ENCODE data around the gene CDH20. TPM values are rescaled to one million over a fixed set of nuclear protein-coding genes. Genes with fewer than 3 reads are reported as not detected.
A peak's percentile ranks its signal among the peaks of the same experiment; 100 is the strongest.

Gene CDH20
- total RNA-seq (2014; rRNA removed; shearing (Covaris generic)) = 0.05 TPM in 1 of 2 replicates, not detected in the other
- 0.03 TPM in 1 of 2 replicates, not detected in the other for polyA plus RNA-seq (2015; cell fraction: cytosol; rRNA removed)
- 0.06 TPM in 1 of 2 replicates, not detected in the other for polyA plus RNA-seq (2015; cell fraction: nucleus; rRNA removed)

DNA sequence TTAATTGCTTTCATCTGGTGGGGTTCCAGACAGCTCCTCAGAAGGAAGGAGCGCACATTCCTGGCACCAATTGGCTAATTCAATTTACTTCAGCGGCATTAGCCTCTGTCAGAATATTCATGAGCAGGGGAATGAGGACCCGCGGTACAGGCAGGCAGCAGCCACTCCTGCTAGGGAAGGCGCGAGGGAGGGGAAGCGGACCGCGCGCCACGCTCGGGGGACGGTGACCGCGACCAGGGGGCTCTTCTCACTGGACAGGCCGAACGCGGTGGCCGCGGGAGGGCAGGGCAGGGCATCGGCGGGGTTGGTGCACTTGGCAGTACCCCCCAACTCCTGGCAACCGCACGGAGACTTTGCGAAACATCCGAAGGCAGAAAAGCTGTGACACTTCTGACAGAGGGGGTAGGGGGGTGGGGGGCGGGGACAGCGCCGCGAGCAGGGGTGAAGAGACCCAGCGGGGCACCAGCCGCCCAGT, at the start of gene CDH20:
Gene CDH20, plus strand, starts transcription at position 160 of the 475 bp plus-strand sequence.
- no peak for DNase-seq (ENCODE audit: low read depth)

DNA sequence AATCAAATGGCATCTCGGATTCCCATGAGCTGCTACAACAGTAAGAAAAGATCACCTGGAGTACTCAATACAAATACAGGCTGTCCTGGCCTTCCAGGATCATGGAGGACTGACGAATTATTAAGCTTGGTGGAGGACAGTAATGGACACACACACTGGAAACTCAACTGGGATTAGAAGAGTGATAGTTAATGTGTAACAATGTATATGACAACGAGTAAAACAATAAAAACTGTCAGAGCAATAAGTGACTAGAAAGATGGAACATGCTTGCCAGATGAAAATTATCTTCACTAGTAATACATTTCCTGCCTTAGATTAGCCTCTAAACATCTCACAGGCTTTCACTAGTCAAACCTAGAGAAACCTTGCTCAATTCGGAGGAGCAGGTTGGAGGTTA, 49.2 kb upstream of the CDH20 start:
- DNase-seq (ENCODE audit: low read depth) = no peak

DNA sequence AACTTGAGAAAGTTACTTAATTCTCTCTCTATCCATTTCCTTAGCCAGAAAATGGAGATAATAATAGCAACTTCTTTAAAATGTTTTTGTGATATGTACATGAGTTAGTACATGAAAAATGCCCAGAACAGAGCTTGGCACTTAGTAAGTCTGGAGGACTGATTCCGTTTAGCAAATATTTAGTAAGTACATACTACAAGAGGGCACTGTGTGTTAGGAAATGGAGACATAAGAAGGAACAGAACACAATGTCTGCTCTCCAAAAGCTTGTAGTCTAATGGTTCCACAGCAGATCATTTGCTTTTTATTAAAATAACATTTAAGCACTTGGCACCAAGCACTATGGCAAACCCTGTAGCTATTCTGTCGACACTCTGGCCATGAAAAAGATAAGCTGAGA, 47.5 kb upstream of the CDH20 start:
- DNase-seq (ENCODE audit: low read depth) = no peak

DNA sequence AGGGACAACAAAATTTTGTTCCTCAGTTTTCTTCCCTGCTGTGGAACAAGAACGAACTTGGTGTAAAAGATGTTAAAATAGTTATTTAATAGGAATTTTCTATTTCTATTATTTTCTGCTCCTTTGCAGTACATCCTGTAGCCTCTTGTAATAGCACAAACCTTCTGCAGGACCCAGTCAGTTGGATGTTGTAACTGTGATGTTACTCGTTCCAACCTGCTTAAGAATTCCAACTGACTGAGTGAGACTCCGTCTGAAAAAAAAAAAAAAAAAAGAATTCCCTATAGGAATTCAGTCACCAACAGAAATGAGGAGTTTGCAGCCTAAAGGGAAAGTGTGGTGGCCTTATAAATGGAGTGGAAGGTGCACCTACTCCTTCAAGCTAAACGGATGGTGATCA, 46.4 kb upstream of the CDH20 start:
- no peak for DNase-seq (ENCODE audit: low read depth)

DNA sequence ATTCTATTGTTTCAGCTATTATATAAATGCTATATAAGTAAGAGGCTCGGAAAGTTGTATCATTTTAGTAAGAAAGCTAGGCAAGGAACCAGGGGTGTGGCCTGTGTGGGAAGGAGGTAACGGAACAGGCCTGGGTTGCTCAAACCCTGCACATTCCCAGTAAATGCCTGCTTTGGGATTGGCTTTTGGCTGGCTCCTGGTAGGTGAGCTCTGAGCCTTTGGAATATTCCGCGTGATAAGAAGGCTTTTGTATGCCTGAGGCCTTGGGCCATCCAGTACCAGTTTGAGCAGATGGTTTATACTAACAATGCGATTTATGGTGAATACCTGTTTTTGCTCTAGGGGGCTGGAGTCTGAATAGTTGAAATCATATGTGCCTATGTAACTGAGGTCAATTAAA, 42.6 kb upstream of the CDH20 start:
- no peak for DNase-seq (ENCODE audit: low read depth)

DNA sequence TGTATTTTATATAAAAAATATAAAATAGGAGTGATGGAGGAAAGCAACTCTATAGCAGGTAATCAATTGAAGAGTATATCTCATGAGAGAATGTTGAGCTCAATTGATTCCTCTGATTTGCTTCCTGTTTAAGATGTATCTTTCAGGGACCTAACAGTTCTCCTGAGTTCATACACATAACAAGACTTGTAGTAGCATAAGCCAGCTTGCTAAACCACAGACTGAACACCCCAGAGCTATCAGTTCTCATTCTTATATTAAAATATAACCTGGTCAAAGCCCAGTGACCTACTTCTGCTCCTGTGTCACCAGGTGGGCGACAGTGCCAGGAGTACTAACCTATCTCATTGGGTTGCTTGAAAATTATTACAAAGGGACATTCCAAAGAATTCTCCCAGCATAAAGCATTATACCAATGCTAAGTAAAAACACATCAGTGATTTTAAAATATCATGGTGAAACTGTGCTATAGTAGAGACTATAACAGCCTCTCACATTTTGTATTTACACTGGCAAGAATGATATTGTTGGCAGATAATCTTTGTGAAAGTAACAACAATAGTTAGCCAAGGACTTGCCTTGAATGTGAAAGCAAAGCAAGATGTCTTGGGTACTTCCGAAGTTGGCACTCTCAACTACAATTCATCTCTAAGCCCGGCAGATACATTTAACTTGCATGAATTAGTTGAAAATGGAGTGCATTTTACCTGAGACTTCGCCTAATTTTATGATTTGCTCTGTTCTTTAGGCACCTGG, 40.8 kb upstream of the CDH20 start:
- DNase-seq (ENCODE audit: low read depth) = no peak

DNA sequence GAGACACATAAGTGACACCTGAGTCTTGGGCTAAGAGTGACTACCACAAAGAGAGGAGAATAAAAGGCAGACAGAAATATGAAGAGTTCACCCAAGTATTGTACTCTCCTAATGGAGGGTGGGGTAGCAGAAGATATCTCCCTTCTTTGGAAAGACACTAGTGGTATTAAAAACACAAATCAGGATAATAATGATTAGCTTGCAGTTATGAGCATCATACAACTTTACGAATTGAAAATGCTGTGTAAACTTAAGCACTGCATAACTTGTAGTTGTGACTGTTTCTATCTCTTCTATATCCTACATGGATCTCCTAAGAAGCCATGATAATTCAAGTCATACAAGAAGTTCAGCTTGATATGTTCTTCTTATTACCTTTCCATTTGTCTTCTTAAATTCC, 38.1 kb upstream of the CDH20 start:
- DNase-seq (ENCODE audit: low read depth) = no peak

DNA sequence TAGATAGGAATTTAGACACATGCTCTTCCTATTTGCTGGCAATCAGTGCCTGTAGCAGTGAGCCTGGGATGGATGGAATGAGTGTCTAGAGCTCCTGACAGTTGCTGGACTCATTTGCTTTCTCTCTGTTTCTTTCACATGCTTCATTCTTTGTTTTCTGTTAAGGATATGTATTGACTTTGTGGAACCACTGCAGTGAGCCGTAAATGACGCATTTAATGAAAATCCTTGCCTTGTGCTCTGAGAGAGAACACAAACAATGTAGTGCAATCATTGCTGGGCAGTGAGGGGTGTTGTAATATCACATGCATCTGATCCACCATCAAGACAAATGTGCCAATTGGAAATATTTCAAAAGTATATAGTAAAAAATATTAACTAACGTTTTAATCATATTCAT, 25.2 kb upstream of the CDH20 start:
- peak; percentile 7 for DNase-seq (ENCODE audit: low read depth)

DNA sequence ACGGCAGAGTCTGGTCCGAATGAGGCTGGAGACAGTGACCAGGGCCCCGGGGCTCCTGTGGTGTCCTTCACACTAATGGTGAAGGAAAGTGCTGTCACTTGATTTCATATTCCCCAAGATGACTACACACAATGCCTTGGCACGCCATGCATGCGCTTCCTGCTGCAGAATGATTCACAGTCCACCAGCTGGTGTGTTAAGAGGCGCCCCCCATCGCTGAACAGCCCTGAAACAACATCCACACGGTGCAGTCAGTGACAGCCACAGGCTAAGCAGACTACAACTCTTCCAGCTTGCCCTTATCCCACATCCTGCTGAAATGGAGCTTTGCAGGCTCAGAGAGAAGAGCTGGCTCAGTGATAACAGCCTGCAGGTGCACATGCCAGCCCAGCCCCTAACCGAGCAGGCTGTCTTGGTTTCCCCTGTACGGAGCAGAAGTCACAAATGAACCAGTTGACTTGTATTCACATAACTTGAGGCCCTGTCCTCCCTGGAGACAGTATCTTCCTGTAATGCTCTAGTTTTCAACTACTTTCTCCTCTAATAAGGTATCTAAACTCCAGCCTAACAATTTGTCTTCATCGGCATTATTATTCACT, 24.3 kb upstream of the CDH20 start:
- DNase-seq (ENCODE audit: low read depth) = peak; percentile 79

DNA sequence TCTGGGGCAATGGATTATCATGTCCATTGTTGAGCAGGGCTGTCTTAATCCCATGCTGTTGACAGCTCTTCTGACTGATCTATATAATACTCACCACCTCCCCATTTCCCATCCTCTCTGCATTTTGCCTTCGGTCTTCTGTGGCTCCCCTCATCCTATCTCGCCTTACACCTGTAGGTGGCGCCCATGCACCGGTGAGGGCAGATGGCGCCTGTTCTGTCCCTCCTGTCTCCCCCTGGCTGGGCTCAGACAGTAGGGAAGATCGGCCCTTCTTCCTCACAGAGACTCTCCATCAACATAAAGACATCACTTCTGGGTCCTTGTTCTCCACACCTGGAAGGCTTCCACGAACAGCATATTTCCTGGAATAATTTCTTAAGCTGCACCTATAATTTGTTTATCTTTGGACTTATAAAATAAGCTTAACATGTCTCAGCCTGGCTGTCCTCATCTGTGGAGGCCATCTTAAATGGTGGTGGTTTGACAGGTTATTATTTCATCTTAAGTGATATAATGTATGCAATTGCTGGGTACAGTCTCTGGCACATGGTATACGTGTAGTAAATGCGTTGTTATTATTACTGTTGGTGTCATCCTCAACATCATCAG, 10.9 kb upstream of the CDH20 start:
- peak; percentile 63 for DNase-seq (ENCODE audit: low read depth)

DNA sequence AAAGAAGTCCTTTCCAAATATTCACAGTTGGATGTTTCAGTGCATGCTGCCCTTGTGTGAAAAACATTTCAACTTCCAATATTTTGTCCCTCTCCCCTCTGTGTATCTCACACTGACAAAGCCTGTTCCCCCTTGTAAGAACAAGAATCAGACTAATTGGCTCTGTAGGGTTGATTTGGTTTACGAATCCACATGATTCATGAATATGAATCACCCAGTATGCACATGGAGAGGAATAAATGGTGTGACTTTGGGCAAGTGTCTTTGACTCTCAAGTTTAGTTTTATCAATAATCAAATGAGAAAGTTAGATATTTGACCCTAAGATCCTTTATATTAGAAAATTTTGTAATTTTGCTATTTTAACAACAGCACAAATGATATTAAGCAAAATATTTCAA, 9.3 kb upstream of the CDH20 start:
- no peak for DNase-seq (ENCODE audit: low read depth)

DNA sequence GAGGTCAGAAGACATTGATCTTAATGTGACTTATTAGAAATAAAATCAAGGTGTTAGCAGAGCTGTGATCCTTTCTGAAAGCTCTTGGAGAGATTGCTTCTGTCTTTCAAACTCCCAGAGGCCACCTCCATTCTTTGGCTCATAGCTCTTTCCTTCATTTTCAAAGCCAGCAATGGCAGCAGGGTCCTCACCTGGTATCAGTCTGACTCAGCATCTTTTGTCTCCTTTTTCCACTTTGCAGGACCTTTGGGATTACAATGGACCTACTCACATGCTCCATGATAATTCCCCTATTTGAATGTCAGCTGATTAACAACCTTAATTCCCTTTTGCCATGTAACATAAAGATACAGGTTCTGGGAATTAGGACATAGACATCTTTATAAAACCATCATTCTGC, 6.8 kb upstream of the CDH20 start:
- no peak for DNase-seq (ENCODE audit: low read depth)

DNA sequence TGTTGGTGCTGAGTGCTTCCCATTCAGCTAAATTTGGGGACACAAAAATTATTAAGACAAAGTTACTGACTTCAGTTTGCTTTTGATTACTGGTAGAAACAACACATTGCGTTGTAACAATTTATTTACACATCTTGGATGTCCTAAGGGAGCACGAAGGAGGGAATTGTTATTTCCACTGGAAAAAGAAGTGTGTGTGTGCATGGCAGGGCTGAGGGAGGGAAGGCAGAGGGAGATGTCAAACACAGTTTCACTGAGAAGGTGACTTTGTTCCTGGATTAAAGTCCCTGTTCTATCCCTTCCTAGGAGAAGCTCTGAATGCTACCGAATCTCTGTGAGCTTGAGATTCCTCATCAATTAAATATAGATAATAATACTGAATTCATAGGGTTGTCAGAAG, 3.8 kb upstream of the CDH20 start:
- DNase-seq (ENCODE audit: low read depth) = no peak

DNA sequence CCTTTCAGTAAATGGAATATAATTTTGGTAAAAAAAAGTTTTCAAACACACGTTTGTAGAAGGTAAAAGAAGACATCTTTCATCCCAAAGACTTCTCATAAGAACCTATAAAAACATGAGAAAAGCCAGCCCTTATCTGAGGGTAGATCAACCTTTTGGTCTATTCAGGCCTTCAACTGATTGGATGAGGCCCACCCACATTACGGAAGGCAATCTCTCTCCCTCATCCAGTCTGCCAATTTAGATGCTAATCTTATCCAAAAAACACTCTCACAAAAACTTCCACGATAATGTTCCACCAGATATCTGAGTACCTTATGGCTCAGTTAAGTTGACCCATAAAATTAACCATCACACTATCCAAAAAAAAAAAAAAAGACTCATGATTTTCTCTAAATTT, 2.2 kb upstream of the CDH20 start:
- no peak for DNase-seq (ENCODE audit: low read depth)

DNA sequence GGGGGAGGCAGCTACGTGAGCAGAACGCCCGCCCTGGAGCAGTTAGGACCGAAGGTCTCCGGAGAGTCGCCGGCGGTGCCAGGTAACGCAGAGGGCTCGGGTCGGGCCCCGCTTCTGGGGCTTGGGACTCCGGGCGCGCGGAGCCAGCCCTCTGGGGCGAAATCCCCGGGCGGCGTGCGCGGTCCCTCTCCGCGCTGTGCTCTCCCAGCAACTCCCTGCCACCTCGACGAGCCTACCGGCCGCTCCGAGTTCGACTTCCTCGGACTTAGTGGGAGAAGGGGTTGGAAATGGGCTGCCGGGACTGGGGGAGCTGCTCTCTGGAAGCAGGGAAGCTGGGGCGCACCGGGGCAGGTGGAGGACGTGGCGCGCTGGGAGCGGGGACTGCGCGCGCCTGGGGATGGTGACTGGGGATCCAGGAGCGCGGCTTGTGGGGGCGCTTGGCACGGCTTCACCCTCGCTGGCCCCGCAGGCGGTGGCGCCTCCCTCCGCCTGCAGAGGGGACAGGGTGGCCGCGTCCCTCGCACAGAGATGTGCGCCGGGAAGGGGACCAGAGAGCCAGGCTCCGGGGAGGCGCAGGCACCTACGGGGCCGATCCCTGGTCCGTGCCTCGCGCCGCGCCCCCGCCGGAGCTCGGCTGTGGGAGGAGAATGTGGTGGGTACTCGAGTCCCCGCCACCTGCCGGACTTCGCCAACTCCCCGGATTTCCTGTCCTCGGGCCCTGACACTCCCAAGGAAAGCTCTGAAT, 688 bp downstream of the CDH20 start:
- DNase-seq (ENCODE audit: low read depth) = no peak

DNA sequence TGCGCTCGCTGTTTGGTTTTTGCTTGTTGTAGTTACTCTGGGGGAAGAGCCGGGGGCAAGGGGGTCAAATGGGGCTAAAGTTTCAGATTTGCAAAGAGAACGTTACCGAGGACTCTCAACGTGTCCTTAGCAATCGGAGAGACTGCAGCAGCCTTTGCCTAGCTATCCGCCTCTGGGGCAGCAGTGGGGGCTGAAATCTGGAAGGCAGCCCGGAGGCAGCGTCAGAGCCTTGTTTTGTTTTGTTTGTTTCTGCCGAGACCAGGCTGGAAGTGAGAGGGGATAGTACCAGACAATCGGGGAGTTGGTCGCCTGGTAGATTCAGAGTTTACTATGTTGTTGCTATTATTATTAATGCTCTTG, 1.2 kb downstream of the CDH20 start:
- DNase-seq (ENCODE audit: low read depth) = no peak

DNA sequence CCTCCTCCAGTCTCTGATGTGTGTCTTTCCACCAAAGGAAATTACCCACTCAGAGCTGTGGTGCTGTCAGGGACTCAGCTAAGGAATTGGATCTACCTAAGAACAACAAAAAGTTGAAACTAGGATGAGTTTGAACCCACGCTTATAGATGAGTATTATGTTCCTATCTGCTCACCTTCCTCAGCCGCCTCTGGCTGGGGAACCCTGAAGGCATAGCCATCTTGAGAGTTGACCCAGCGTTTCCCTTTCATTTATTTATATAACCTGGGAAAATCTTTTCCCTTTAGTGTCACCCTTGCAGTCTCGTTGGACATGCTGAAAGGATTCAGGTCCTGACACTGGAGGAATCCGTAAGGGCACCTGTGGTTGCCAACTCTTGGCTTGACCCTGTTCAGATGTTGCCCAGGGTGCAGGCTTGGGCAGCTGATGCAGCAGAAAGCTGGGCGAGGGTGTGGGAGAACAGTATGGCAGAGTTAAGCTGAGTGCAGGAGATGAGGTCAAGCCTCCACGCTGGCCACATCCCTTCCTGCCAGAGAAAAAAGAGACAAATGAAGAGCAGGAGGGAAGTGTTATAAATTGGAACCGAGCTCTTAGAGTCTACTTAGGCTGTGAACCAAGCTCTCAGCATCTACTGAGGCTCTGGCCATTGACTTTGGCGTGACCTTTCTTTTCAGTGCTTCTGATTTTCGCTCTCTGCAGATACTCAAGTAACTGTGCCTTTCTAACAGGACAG, 1.9 kb downstream of the CDH20 start:
- no peak for DNase-seq (ENCODE audit: low read depth)

DNA sequence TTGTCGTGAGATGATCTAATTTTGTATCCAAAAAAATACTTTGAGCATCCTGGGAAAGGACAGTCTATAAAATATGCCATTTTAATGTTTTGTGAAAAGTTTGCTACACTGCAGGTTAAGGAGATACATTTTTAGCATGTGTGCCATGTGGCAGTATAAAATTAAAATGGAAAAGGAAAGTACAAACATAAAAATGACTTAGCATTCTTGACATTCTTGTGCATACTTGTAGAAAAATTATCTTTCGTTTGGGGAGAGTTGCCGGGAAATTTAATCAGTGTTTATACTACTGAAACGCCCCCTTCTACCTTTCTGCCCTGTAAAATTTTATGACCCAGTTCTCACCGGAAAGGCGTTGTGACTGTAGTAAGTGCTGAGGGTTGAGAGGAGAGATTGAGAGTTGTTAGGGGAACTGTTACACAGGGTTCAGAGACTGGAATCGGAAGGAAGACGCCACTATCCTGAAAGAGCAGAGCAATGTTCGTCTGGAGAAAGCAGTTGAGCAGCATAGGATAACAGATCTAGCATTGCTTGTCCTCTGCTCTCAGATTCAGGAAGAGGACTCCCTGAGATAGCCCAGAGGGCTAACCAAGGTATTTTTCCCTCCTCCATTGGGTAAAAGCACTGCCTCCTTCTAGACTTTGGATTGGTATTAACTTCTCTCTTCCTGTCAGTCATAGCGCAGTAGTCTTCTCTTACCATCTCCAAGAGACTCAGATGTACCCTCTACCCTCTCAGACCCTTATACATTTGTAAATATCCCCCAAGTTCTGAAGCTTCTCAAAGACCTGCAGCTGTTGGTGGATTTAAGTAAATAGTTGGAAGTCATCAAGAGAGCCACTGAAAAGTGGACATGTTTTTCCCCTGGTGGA, 2.7 kb downstream of the CDH20 start:
- no peak for DNase-seq (ENCODE audit: low read depth)

DNA sequence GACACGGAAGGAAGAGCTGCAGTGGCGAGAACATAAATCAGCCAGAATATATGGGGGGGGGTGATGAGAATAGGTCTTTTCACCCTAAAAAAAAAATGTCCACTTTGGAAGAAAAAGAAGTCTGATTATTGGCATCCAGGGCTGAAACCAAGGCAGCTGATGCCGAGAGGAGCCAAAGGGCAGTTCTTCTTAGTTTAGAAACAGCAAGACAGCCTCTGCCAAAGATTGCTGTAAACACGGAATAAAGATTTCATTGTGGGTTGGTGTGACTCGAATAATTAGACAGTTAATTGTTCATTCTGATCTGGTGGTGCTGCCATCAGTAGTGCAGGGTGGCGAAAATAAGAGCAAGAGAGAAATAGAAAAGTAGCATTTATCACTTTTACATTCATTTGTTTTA, 3.5 kb downstream of the CDH20 start:
- no peak for DNase-seq (ENCODE audit: low read depth)

DNA sequence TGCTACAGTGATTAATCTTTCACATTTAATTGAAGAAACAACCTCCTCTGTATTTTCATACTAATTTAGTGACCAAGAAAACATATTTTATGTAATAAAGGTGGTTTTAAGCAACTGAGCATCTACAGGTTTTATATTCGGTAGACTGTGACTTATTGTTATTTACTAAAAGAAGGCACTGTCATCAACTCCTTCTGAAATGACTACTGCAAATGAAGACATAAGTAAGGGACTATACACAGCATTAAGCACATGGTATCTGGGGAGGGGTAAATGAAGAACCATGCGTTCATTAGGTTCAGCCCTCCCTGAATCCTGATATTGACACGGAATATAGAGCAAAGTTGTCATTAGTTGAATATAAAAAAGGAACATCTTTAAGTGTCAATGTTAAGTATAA, 4.3 kb downstream of the CDH20 start:
- DNase-seq (ENCODE audit: low read depth) = no peak
